ENCODE results near the gene ICAM2.

ICAM2 gene

DNA sequence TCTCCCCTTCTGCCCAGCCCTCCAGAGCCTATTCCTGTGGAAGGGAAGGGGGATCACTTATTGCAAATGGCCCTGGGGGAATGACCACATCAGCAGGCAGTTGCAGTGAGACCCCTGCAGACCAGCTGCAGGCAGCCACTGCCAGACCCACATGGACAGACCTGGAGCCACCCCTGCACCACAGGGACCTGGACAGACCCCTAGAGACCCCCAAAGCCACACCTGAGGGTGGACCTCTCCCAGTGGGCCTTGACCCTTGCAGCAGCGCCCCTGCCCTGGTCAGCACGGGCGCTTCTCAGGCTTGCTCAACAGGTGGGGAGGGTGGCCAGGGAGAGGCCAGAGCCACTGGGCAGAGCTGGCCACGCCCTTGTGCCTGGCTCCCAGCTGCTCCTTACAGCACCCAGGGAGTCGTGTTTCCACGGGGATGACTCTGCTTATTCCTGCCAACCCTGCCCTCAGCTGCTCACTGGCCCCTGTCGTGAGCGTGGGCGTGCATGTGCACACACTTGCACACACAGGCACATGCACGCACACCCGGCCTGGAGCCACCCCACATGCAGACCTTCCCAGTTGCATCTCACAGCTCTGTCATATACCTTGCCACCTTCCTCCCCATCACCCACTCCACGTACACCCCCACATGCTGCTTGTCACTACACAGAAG lies 46.4 kb downstream of the ICAM2 start:
- H3K79me2 ChIP-seq (ENCODE audit: control insufficient read depth, low read length): no peaks in the 10 kb centered on the region
- no peak overlapping the region for H3K27ac ChIP-seq (ENCODE audit: low read depth, low read length)
- H3K9me3 ChIP-seq (ENCODE audit: control insufficient read depth, insufficient read depth, low read length): no peaks in the 10 kb centered on the region
- TF ChIP-seq EZH2phosphoT487 (IDR thresholded peaks at IDR 0.05; ENCODE audit: borderline replicate concordance, low read length) (no peak), CTCF (IDR thresholded peaks at IDR 0.05; ENCODE audit: low read depth, low read length, poor library complexity, severe bottlenecking) (no peak)
- no peaks in the 10 kb centered on the region for H3F3A ChIP-seq (ENCODE audit: control insufficient read depth, insufficient read depth)
- no peaks in the 10 kb centered on the region for H3K4me1 ChIP-seq (ENCODE audit: control insufficient read depth, low read length)
- H3K4me2 ChIP-seq (ENCODE audit: low read length): no peak overlapping the region
- H3K27me3 ChIP-seq (ENCODE audit: control insufficient read depth, low read length): peaks cover 40% of the 10 kb centered on the region
- H3K9me2 ChIP-seq (replicated peaks; ENCODE audit: control insufficient read depth, low read length): no peaks in the 10 kb centered on the region
- no peaks in the 10 kb centered on the region for H4K20me1 ChIP-seq (ENCODE audit: control insufficient read depth, insufficient read depth, low read depth, low read length)
- H3K36me3 ChIP-seq (ENCODE audit: control insufficient read depth, low read length): no peaks in the 10 kb centered on the region
- no peak overlapping the region for H3K4me3 ChIP-seq (ENCODE audit: low read length)

DNA sequence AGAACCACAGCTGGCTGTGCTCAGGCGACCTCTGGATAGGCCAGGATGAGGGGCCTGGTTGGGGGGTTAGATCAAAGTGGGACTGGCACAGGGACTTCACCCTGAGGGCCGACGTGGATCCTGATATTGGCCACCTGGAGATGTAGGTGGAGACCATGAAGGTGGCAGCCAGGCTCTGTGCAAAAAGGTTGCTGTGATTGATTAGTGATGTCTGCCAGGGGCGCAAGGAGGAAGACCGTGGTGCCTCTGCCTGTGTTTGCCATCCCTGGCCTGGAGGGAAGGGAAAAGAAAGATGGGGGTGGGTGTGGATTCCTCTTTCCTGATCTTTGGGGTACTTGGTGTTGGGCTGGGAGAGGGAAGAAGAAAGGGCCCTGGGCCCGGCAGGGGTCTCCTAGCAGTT lies 47.2 kb downstream of the ICAM2 start:
- H3K36me3 ChIP-seq (ENCODE audit: control insufficient read depth, low read length): no peaks in the 10 kb centered on the region
- TF ChIP-seq EZH2phosphoT487 (IDR thresholded peaks at IDR 0.05; ENCODE audit: borderline replicate concordance, low read length) (no peak), CTCF (IDR thresholded peaks at IDR 0.05; ENCODE audit: low read depth, low read length, poor library complexity, severe bottlenecking) (no peak)
- no peak overlapping the region for H3K4me3 ChIP-seq (ENCODE audit: low read length)
- no peaks in the 10 kb centered on the region for H4K20me1 ChIP-seq (ENCODE audit: control insufficient read depth, insufficient read depth, low read depth, low read length)
- no peaks in the 10 kb centered on the region for H3K9me2 ChIP-seq (replicated peaks; ENCODE audit: control insufficient read depth, low read length)
- no peak overlapping the region for H3K27ac ChIP-seq (ENCODE audit: low read depth, low read length)
- H3K4me2 ChIP-seq (ENCODE audit: low read length): no peak overlapping the region
- H3K9me3 ChIP-seq (ENCODE audit: control insufficient read depth, insufficient read depth, low read length): no peaks in the 10 kb centered on the region
- peaks cover 39% of the 10 kb centered on the region for H3K27me3 ChIP-seq (ENCODE audit: control insufficient read depth, low read length)
- H3F3A ChIP-seq (ENCODE audit: control insufficient read depth, insufficient read depth): no peaks in the 10 kb centered on the region
- no peaks in the 10 kb centered on the region for H3K79me2 ChIP-seq (ENCODE audit: control insufficient read depth, low read length)
- no peaks in the 10 kb centered on the region for H3K4me1 ChIP-seq (ENCODE audit: control insufficient read depth, low read length)

DNA sequence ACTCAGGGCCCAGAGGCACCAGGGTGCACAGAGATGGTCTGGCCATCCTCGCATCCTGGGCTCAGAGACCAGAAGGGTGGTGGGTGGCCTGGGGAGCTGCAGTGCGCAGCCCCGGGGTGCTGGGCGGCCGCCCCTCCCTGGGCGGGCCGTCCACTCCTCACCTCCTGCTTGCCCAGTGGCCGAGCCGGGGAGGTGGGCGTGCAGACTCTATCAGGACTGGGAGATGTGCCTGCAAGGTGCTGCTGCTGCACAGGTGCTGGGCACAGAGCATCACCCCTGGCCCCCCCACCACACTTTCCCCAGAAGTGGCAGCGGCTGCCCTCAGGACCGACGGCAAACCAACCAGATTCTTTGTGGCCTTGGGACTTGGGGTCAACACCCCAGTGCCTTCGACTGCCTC lies 47.6 kb downstream of the ICAM2 start, which contains the start of gene SCN4A:
Gene SCN4A (minus strand): TSS at position 123 of the 400 bp plus-strand sequence. CDS start 77 bp downstream, at position 46.
- H3K79me2 ChIP-seq (ENCODE audit: control insufficient read depth, low read length): no peaks in the 10 kb centered on the region
- no peak within 1 kb of the TSS for H3K4me3 ChIP-seq (ENCODE audit: low read length)
- H3K36me3 ChIP-seq (ENCODE audit: control insufficient read depth, low read length): no peaks in the 10 kb centered on the region
- H4K20me1 ChIP-seq (ENCODE audit: control insufficient read depth, insufficient read depth, low read depth, low read length): no peaks in the 10 kb centered on the region
- peaks cover 42% of the 10 kb centered on the region for H3K27me3 ChIP-seq (ENCODE audit: control insufficient read depth, low read length)
- no peak within 1 kb of the TSS for H3K27ac ChIP-seq (ENCODE audit: low read depth, low read length)
- no peaks in the 10 kb centered on the region for H3K9me3 ChIP-seq (ENCODE audit: control insufficient read depth, insufficient read depth, low read length)
- H3K9me2 ChIP-seq (replicated peaks; ENCODE audit: control insufficient read depth, low read length): no peaks in the 10 kb centered on the region
- H3K4me2 ChIP-seq (ENCODE audit: low read length): no peak within 1 kb of the TSS
- H3K4me1 ChIP-seq (ENCODE audit: control insufficient read depth, low read length): no peaks in the 10 kb centered on the region
- TF ChIP-seq EZH2phosphoT487 (IDR thresholded peaks at IDR 0.05; ENCODE audit: borderline replicate concordance, low read length) (no peak), CTCF (IDR thresholded peaks at IDR 0.05; ENCODE audit: low read depth, low read length, poor library complexity, severe bottlenecking) (no peak)
- H3F3A ChIP-seq (ENCODE audit: control insufficient read depth, insufficient read depth): no peaks in the 10 kb centered on the region
